ENCODE measurements around the gene ARHGAP31. TPM values are rescaled to one million over a fixed set of nuclear protein-coding genes. Genes with fewer than 3 reads are reported as not detected.

Gene ARHGAP31
- total RNA-seq, 3 donors from 2014 or later (not counting 1 experiment from before 2014, with no cell fraction given): 4.1 to 8.4 (median 8.4) TPM

- intact Hi-C loops (cut with micrococcal nuclease): no loop called here
- Mint-ChIP-seq H3K4me1 (peaks cover 0 to 5% of the 10 kb centered on the region in 2 donors), H3K9me3 (no peaks in the 10 kb centered on the region), H3K27me3 (ENCODE audit: low read depth in 2 of 2) (no peaks in the 10 kb centered on the region), H3K4me3 (no peak overlapping the region), H3K27ac (no peak overlapping the region), H3K36me3 (no peaks in the 10 kb centered on the region)
- Histone ChIP-seq H3K27me3 (ENCODE audit: control insufficient read depth, insufficient read depth, low read length) (no peaks in the 10 kb centered on the region), H3K4me3 (ENCODE audit: low read length) (no peak overlapping the region), H3K36me3 (ENCODE audit: control insufficient read depth, insufficient read depth, low read length) (peaks cover 15% of the 10 kb centered on the region), H3K4me1 (ENCODE audit: control insufficient read depth, insufficient read depth, low read length) (no peaks in the 10 kb centered on the region), H3K27ac (ENCODE audit: low read length) (no peak overlapping the region), H3K9me3 (ENCODE audit: control insufficient read depth, insufficient read depth, low read length) (no peaks in the 10 kb centered on the region)
- DNase-seq (no peak), ATAC-seq (no peak)
- WGBS (ENCODE audit: insufficient coverage): 80% methylated on average over 1 of the region's 1 CpG
- no peak for TF ChIP-seq CTCF (IDR thresholded peaks at IDR 0.05)
These were observed 108.6 kb downstream of the ARHGAP31 start for GRCh38 chr3:119402791-119403190.

- Mint-ChIP-seq H3K4me3 (no peak overlapping the region), H3K36me3 (no peaks in the 10 kb centered on the region), H3K4me1 (peaks cover 0 to 5% of the 10 kb centered on the region in 2 donors), H3K27me3 (ENCODE audit: low read depth in 2 of 2) (no peaks in the 10 kb centered on the region), H3K27ac (peak overlapping the region in 1 of 2 donors; percentile 9), H3K9me3 (no peaks in the 10 kb centered on the region)
- H3K4me1 ChIP-seq (ENCODE audit: control insufficient read depth, insufficient read depth, low read length): no peaks in the 10 kb centered on the region
- DNase-seq: no peak
- no peaks in the 10 kb centered on the region for H3K27me3 ChIP-seq (ENCODE audit: control insufficient read depth, insufficient read depth, low read length)
- H3K4me3 ChIP-seq (ENCODE audit: low read length): no peak overlapping the region
- no peak for TF ChIP-seq CTCF (IDR thresholded peaks at IDR 0.05)
- no peak overlapping the region for H3K27ac ChIP-seq (ENCODE audit: low read length)
- H3K9me3 ChIP-seq (ENCODE audit: control insufficient read depth, insufficient read depth, low read length): no peaks in the 10 kb centered on the region
- no CpG with 5 or more reads among the region's 1 CpG for WGBS (ENCODE audit: insufficient coverage)
- peaks cover 15% of the 10 kb centered on the region for H3K36me3 ChIP-seq (ENCODE audit: control insufficient read depth, insufficient read depth, low read length)
- intact Hi-C loops (cut with micrococcal nuclease): no loop called here
- ATAC-seq: no peak
These were observed 109.0 kb downstream of the ARHGAP31 start for GRCh38 chr3:119403201-119403600.

GRCh38 chr3:119405315-119405714 lies 111.1 kb downstream of the ARHGAP31 start:
- Mint-ChIP-seq H3K36me3 (no peaks in the 10 kb centered on the region), H3K4me3 (no peak overlapping the region), H3K9me3 (no peaks in the 10 kb centered on the region), H3K27ac (no peak overlapping the region), H3K27me3 (ENCODE audit: low read depth in 2 of 2) (no peaks in the 10 kb centered on the region), H3K4me1 (no peaks in the 10 kb centered on the region)
- Histone ChIP-seq H3K4me1 (ENCODE audit: control insufficient read depth, insufficient read depth, low read length) (no peaks in the 10 kb centered on the region), H3K27me3 (ENCODE audit: control insufficient read depth, insufficient read depth, low read length) (no peaks in the 10 kb centered on the region), H3K36me3 (ENCODE audit: control insufficient read depth, insufficient read depth, low read length) (peaks cover 13% of the 10 kb centered on the region), H3K4me3 (ENCODE audit: low read length) (no peak overlapping the region), H3K27ac (ENCODE audit: low read length) (no peak overlapping the region), H3K9me3 (ENCODE audit: control insufficient read depth, insufficient read depth, low read length) (no peaks in the 10 kb centered on the region)
- TF ChIP-seq CTCF (IDR thresholded peaks at IDR 0.05): no peak
- DNase-seq (no peak), ATAC-seq (no peak)
- intact Hi-C loops (cut with micrococcal nuclease): no loop called here
- WGBS (ENCODE audit: insufficient coverage): 100% methylated on average over 1 of the region's 2 CpGs

- Mint-ChIP-seq H3K27ac (no peak overlapping the region), H3K4me1 (no peaks in the 10 kb centered on the region), H3K4me3 (no peak overlapping the region), H3K36me3 (no peaks in the 10 kb centered on the region), H3K27me3 (ENCODE audit: low read depth in 2 of 2) (no peaks in the 10 kb centered on the region), H3K9me3 (no peaks in the 10 kb centered on the region)
- Histone ChIP-seq H3K36me3 (ENCODE audit: control insufficient read depth, insufficient read depth, low read length) (peaks cover 4% of the 10 kb centered on the region), H3K4me1 (ENCODE audit: control insufficient read depth, insufficient read depth, low read length) (no peaks in the 10 kb centered on the region), H3K4me3 (ENCODE audit: low read length) (no peak overlapping the region), H3K9me3 (ENCODE audit: control insufficient read depth, insufficient read depth, low read length) (no peaks in the 10 kb centered on the region), H3K27ac (ENCODE audit: low read length) (no peak overlapping the region), H3K27me3 (ENCODE audit: control insufficient read depth, insufficient read depth, low read length) (no peaks in the 10 kb centered on the region)
- no peak for TF ChIP-seq CTCF (IDR thresholded peaks at IDR 0.05)
- ATAC-seq (peak in 1 of 3 donors; percentile 9), DNase-seq (no peak)
- 67% methylated on average over 3 of the region's 3 CpGs for WGBS (ENCODE audit: insufficient coverage)
- intact Hi-C loops (cut with micrococcal nuclease): no loop called here
These were observed 114.2 kb downstream of the ARHGAP31 start for GRCh38 chr3:119408243-119408950.

All from natural killer cell (primary cell).